ENCODE data around the gene PHC1.
"Not testable (repeated sequence)": the region's sequence is repeated elsewhere in the genome, so short reads cannot be mapped to it uniquely, and the experiment has no call there.

The PHC1 gene

DNA sequence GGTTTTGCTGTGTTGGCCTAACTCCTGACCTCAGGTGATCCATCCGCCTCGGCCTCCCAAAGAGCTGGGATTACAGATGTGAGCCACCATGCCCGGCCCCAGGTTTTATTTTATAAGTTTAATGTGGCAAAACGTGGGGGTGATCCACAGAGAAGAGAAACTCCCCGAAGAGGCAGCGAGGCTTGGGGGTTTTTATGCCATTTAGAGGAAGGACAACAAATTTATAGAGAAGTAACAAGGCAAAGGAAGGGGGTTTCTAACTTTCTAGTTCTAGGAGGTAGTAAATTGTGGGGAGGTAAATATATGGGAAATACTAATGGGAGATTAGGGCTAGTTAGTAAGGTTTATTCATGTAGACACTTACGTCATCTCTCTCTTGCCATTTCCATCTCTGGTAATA, 17.2 kb upstream of the PHC1 start:
- Mint-ChIP-seq H3K4me1 (no peaks in the 10 kb centered on the region), H3K36me3 (no peaks in the 10 kb centered on the region), H3K4me3 (no peak overlapping the region), H3K27me3 (peaks cover 20% of the 10 kb centered on the region), H3K9me3 (no peaks in the 10 kb centered on the region), H3K27ac (no peak overlapping the region)
- CTCF ChIA-PET = no interaction called here
- no peak for DNase-seq

DNA sequence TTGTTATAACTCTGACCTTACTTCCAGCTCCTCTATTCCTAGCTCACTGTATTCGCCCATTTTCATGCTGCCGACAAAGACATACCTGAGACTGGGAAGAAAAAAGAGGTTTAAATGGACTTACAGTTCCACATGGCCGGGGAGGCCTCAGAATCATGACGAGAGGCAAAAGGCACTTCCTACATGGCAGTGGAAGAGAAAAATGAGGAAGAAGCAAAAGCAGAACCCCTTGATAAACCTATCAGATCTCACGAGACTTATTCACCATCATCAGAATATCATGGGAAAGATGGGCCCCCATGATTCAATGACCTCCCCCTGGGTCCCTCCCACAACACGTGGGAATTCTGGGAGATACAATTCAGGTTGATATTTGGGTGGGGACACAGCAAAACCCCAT, 14.5 kb upstream of the PHC1 start:
- Mint-ChIP-seq H3K9me3 (no peaks in the 10 kb centered on the region), H3K27ac (no peak overlapping the region), H3K36me3 (no peaks in the 10 kb centered on the region), H3K4me3 (no peak overlapping the region), H3K4me1 (no peaks in the 10 kb centered on the region), H3K27me3 (peaks cover 21% of the 10 kb centered on the region)
- no peak for DNase-seq
- CTCF ChIA-PET = interaction anchor here (0.6 to 1.7 kb wide), 2 partner anchors 39 to 258 kb away, joined by 3 read pairs; no protein-coding TSS in a partner anchor

DNA sequence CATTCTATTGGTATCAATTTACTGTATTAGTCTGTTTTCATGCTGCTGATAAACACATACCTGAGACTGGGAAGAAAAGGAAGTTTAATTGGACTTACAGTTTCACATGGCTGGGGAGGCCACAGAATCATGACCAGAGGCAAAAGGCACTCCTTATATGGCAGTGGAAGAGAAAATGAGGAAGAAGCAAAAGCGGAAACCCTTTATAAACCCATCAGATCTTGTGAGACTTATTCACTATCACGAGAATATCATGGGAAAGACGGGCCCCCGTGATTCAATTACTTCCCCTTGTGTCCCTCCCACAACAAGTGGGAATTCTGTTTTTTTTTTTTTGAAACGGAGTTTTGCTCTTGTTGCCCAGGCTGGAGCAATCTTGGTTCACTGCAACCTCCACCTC, 11.6 kb upstream of the PHC1 start:
- not testable (repeated sequence) for H3K4me1 Mint-ChIP-seq, H3K36me3 Mint-ChIP-seq, DNase-seq, H3K27ac Mint-ChIP-seq, H3K9me3 Mint-ChIP-seq, H3K4me3 Mint-ChIP-seq
- CTCF ChIA-PET = interaction anchor here (1.2 kb wide), 1 partner anchor 248 kb away, joined by 7 read pairs; no protein-coding TSS in a partner anchor
- H3K27me3 Mint-ChIP-seq = peaks cover 20% of the 10 kb centered on the region

DNA sequence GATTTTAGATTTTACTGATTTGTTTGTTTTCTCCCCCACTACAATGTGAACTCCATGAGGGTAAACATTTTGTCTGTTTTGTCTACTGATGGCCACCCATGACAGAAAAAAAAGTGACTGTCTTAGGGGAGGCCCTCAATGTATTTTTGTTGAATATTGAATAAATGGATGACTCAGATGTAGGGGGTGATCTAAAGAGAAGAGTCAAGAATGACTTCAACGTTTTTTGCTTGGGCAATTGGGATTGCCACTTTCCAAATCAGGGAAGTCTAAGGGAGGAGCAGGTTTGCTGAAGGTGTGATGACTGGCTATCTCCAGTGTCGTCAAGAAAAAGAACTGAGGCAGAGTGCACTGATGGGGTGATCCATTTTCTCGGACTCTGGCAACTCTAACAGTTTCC, 10.7 kb upstream of the PHC1 start:
- DNase-seq = no peak
- Mint-ChIP-seq H3K27me3 (peaks cover 20% of the 10 kb centered on the region), H3K9me3 (no peaks in the 10 kb centered on the region), H3K36me3 (no peaks in the 10 kb centered on the region), H3K27ac (no peak overlapping the region), H3K4me3 (no peak overlapping the region), H3K4me1 (no peaks in the 10 kb centered on the region)
- CTCF ChIA-PET = interaction anchor here (1.2 kb wide), 1 partner anchor 249 kb away, joined by 7 read pairs; no protein-coding TSS in a partner anchor

DNA sequence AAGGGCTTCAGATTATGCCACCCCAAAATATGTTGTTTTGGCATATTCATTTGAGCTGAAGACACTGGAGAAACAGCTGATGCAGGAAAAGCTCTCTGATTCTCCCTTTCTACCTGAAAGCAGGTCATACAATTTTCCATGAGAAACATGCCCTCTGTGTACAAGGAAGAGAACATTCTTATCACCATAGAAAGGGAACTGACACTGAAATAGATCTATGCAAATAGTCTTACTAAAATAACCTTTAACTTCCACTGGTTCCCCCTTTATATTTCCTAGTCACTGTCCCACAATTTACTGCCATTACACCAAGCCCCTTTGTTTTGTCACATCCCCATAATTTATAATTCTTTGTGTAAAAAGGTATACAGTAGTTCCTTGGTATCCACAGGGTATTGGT, 9.6 kb upstream of the PHC1 start:
- H3K27me3 Mint-ChIP-seq = peaks cover 20% of the 10 kb centered on the region
- H3K9me3 Mint-ChIP-seq = no peaks in the 10 kb centered on the region
- H3K4me1 Mint-ChIP-seq = no peaks in the 10 kb centered on the region
- CTCF ChIA-PET = no interaction called here
- no peaks in the 10 kb centered on the region for H3K36me3 Mint-ChIP-seq
- no peak for DNase-seq
- no peak overlapping the region for H3K4me3 Mint-ChIP-seq
- no peak overlapping the region for H3K27ac Mint-ChIP-seq

DNA sequence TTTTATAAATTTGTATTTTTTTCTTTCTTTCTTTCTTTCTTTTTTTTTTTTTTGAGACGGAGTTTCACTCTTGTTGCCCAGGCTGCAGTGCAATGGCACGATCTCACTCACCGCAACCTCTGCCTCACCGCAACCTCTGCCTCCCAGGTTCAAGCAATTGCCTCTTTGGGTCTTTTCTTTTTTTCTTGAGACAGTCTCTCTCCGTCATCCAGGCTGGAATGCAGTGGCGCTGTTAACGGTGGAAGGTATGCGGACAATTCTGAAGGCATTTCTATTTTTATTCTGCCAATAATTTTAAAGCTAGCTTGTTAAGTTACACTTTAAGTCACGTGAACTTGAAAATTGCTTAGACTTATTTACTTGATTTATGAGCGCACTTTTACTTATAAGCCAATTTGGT, 8.8 kb upstream of the PHC1 start:
- no peak overlapping the region for H3K27ac Mint-ChIP-seq
- no peaks in the 10 kb centered on the region for H3K9me3 Mint-ChIP-seq
- CTCF ChIA-PET = no interaction called here
- no peak for DNase-seq
- no peaks in the 10 kb centered on the region for H3K36me3 Mint-ChIP-seq
- H3K4me3 Mint-ChIP-seq = no peak overlapping the region
- H3K27me3 Mint-ChIP-seq = peaks cover 15% of the 10 kb centered on the region
- H3K4me1 Mint-ChIP-seq = no peaks in the 10 kb centered on the region

DNA sequence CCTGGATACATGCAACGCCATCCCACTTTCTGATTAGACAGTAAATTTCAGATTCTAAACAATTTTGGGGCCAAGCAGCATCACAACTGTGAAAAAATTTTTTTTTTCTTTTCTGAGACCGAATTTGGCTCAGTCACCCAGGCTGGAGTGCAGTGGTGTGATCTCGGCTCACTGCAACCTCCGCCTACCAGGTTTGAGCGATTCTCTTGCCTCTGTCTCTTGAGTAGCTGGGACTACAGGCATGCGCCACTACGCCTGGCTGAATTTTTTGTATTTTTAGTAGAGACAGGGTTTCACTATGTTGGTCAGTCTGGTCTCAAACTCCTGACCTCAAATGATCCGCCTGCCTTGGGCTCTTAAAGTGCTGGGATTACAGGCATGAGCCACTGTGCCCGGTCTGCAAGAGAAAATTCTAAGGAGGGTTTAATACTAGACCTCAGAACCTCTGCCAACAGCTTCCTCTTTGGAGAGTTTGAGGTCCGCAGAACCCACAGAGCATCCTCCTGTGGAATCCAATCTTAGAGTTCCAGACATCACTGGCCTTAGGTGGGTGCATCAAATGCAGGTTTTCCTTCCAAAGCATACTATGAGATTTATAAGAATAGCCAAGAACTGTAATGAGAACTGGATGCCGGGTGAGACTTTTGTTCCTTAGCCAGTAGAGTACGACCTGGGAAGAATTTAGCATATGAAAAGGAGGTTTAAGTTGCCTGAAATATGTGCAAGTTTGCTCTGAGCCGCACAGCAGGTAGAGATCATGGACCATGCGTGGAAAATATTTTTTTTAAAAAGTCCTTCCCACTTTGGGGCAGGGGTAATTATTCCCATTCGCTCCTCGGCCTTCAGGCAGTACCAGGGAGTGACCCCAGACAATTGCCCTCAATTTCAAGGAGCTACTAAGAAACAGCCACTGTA, 7.8 kb upstream of the PHC1 start:
- no peak for DNase-seq
- H3K4me3 Mint-ChIP-seq = no peak overlapping the region
- no peaks in the 10 kb centered on the region for H3K4me1 Mint-ChIP-seq
- H3K36me3 Mint-ChIP-seq = no peaks in the 10 kb centered on the region
- H3K9me3 Mint-ChIP-seq = no peaks in the 10 kb centered on the region
- CTCF ChIA-PET = no interaction called here
- peaks cover 13% of the 10 kb centered on the region for H3K27me3 Mint-ChIP-seq
- H3K27ac Mint-ChIP-seq = no peak overlapping the region

DNA sequence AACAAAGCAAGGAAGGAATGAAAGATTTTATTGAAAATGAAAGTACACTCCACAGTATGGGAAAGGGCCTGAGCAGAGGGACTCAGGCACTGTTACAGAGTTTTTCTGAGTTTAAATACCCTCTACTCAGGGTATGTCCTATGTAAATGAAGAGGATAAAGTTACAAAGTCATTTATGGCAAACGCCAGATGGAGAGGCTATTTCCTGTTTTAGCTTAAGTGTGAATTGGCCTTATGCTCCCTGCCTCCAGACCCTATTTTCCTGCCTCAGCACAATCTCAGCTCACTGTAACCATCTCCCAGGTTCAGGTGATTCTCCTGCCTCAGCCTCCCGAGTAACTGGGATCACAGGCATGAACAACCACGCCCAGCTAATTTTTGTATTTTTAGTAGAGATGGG, 6.8 kb upstream of the PHC1 start:
- H3K36me3 Mint-ChIP-seq = no peaks in the 10 kb centered on the region
- CTCF ChIA-PET = no interaction called here
- no peaks in the 10 kb centered on the region for H3K9me3 Mint-ChIP-seq
- H3K4me3 Mint-ChIP-seq = no peak overlapping the region
- H3K4me1 Mint-ChIP-seq = no peaks in the 10 kb centered on the region
- no peak overlapping the region for H3K27ac Mint-ChIP-seq
- peaks cover 12% of the 10 kb centered on the region for H3K27me3 Mint-ChIP-seq
- no peak for DNase-seq

DNA sequence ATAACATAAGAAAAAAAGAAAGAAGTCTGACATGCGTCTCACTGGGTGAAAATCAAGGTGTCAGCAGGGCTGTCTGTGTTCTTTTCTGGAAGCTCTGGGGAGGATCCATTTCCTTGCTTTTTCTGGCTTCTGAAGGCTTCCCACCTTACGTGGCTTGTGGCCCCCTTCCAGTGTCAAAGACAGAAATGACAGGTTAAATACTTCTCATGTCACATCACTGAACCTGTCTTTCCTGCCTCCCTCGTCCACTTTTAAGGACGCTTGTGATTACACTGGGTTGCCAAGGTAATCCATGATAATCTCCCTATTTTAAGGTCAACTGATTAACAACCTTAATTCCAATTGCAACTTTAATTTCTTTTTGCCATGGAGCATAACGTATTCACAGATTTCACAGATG, 4.6 kb upstream of the PHC1 start:
- Mint-ChIP-seq H3K4me1 (peaks cover 13% of the 10 kb centered on the region), H3K36me3 (no peaks in the 10 kb centered on the region), H3K4me3 (no peak overlapping the region), H3K27me3 (peaks cover 5% of the 10 kb centered on the region), H3K27ac (no peak overlapping the region), H3K9me3 (no peaks in the 10 kb centered on the region)
- CTCF ChIA-PET = no interaction called here
- DNase-seq = no peak

DNA sequence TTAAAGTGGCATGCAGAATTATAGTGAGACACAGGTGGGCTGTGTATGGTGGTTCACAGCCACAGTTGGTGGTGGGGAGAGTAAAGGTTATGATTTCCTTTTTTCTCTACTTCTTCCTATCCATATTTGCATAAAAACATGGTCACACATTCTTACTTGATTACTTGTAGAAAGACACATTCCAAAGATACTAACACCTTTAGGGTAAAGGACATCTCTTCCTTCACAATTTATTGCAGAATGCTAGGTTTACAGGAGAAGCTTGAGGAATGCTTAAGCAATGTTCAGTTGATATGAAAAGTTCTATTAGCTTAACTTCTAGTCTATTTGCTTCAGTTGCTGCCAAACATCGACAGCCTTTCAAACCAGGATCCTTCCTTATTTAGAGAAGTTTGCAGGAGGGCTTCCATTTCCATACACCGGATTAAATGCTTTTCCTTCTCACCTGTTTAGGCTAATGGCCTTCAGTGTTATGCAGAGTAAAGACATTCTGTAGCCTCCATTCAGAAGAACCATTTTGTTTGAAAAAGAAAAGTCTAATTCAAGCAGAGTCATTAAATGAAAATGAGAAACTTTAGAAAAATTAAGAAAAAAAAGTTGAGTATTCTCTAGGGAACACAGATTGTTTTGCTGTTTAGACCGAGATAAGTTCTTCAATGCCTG, 2.6 kb upstream of the PHC1 start:
- no peak for DNase-seq
- peaks cover 5% of the 10 kb centered on the region for H3K27me3 Mint-ChIP-seq
- no peak overlapping the region for H3K4me3 Mint-ChIP-seq
- CTCF ChIA-PET = interaction anchor here (1.3 to 1.5 kb wide), 2 partner anchors 127 to 138 kb away, joined by 5 to 10 read pairs; no protein-coding TSS in a partner anchor
- no peaks in the 10 kb centered on the region for H3K9me3 Mint-ChIP-seq
- no peak overlapping the region for H3K27ac Mint-ChIP-seq
- H3K36me3 Mint-ChIP-seq = no peaks in the 10 kb centered on the region
- peaks cover 13% of the 10 kb centered on the region for H3K4me1 Mint-ChIP-seq

DNA sequence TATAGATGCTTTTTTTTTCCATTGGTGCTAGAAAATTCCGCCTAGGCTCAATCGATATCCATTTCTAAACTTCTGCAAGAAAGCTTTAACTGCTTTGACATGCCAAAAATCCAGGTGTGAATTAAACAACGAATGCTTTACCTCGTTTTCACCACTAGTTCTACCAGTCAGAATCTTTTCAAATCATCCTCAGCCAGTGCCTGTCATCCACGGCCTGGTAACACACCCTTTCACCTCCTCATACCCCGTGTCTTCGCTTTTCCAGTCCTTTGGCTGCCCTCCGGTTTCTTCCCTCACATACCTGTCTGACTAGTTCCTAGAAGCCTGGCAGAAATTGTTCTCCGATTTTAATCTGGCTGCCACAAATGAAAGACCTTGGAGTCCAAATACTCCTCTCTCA, 1.4 kb upstream of the PHC1 start:
- peaks cover 5% of the 10 kb centered on the region for H3K27me3 Mint-ChIP-seq
- H3K36me3 Mint-ChIP-seq = no peaks in the 10 kb centered on the region
- peaks cover 13% of the 10 kb centered on the region for H3K4me1 Mint-ChIP-seq
- H3K9me3 Mint-ChIP-seq = no peaks in the 10 kb centered on the region
- H3K4me3 Mint-ChIP-seq = peak overlapping the region; percentile 42
- DNase-seq = no peak
- no peak overlapping the region for H3K27ac Mint-ChIP-seq
- CTCF ChIA-PET = interaction anchor here (1.1 to 1.5 kb wide), 4 partner anchors 38 to 136 kb away, joined by 3 to 10 read pairs (median 4); no protein-coding TSS in a partner anchor

DNA sequence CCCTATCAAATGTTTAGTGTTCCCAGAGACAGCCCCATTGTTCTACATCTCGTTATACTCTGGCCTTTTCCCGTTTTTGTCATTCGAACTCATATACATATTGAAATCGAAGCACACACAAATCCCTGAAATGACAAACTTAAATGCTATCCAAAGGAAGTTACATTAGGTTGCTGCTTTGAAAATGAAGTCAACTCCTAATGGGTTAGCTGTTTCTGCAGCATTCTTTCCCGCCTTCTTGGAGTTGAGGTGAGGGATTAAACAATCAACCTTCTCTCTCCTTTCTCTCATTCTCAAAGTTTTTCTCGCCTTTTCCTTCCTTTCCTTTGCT, 642 bp upstream of the PHC1 start:
- DNase-seq = no peak
- Mint-ChIP-seq H3K27ac (peak overlapping the region; percentile 75), H3K4me1 (peaks cover 13% of the 10 kb centered on the region), H3K36me3 (peaks cover 3% of the 10 kb centered on the region), H3K9me3 (no peaks in the 10 kb centered on the region), H3K4me3 (peak overlapping the region; percentile 75), H3K27me3 (peaks cover 5% of the 10 kb centered on the region)
- CTCF ChIA-PET = interaction anchor here (2.0 kb wide), 1 partner anchor 37 kb away, joined by 7 read pairs; no protein-coding TSS in a partner anchor

DNA sequence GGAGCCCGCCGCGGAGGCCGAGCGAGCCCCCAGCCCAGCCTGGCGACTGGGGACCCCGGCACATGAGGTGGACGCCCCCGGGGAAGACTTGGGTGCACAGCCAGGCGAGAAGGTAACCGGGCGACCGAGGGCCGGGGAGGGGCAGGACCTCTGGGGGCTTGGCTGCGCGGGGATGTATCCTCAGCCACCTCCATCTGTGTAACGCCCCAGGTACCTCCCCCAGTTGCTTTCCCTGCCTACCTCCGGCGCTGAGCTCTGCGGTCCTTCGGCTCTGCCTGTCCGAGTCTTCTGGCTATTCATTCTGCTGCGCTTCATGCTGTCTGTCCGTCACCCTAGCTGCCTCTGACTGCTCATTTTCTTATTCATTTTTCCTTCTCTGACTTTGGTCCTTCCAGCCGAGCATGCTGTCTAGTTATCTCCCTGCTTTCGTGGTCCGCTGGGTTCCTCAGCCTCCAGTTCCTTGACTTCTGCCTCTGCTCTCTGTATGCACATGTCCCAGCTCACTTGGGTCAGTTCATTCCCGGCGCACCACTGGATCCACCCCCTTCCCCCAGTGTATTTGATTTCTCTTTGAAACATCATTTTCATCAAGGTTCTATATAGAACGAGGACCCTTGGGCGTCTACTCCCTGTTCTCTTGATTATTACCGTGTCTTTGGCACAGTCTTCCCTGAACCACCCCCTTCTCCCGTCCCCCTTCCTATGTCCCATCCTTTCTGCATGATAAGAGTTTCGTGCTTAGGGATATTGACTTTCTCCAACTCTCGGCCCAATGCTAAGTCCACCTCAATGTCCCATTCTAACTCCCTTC, 612 bp downstream of the PHC1 start:
- no peak overlapping the region for H3K4me3 Mint-ChIP-seq

DNA sequence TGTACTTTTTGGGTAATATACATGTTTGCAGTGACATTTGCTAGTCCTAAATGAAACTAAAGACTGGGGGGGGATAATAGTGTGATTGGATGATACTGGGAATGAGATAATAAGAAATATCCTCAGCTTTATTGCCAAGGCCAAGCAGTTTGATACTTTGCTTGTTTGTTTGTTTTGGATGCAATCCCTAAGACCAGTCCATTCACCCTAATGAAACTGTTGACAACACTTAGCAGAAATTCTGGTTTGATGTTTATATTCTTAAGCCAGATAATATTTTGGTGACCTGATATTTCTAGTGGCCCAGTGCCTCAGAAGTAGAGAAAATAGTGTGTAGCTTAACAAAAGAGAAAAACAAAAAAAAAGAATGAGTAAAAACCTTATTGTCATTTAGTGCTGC, 1.8 kb downstream of the PHC1 start:
- Mint-ChIP-seq H3K36me3 (peaks cover 14% of the 10 kb centered on the region), H3K27me3 (peaks cover 5% of the 10 kb centered on the region), H3K9me3 (no peaks in the 10 kb centered on the region), H3K27ac (no peak overlapping the region), H3K4me3 (no peak overlapping the region), H3K4me1 (peaks cover 13% of the 10 kb centered on the region)
- CTCF ChIA-PET = interaction anchor here (1.1 kb wide), 1 partner anchor 258 kb away, joined by 3 read pairs; no protein-coding TSS in a partner anchor
- DNase-seq = no peak

More for the DNA sequence above, 612 bp downstream of the PHC1 start:
- CTCF ChIA-PET = interaction anchor here (1.7 to 2.0 kb wide), 2 partner anchors 36 to 135 kb away, joined by 7 to 10 read pairs; no protein-coding TSS in a partner anchor
- Mint-ChIP-seq H3K36me3 (peaks cover 9% of the 10 kb centered on the region), H3K27me3 (peaks cover 5% of the 10 kb centered on the region), H3K27ac (no peak overlapping the region), H3K4me1 (peaks cover 13% of the 10 kb centered on the region), H3K9me3 (no peaks in the 10 kb centered on the region)
- DNase-seq = peak; percentile 77
